HCT116 (cell line): ENCODE results near the gene ELOVL5. TPM values are rescaled to one million over a fixed set of nuclear protein-coding genes. Genes with fewer than 3 reads are reported as not detected.

Experiments
- ATAC-seq: fragments of 200-7000 bp; cut with Tn5 transposase; 2 replicates; pipeline ENCODE4 v1.9.1; 2020; ENCODE audit warnings: mild to moderate bottlenecking, moderate library complexity
- BruUV-seq: library from RNA; stranded (reverse); fragments of 400-500 nt; replicated peaks from 2 replicates; lab custom pipeline; 2021; lab: Mats Ljungman, UMichigan
- CTCF ChIA-PET: fragments of 300-600 bp; sonication (Branson Sonifier 250); formaldehyde crosslinking; loops from one replicate; lab custom pipeline; 2021; ENCODE audit warnings: antibody characterized with exemption; lab: Charles Lee
- POLR2A ChIA-PET: fragments of 300-600, 350-600 bp; sonication (Branson Sonifier 250); formaldehyde crosslinking; loops from one replicate; lab custom pipeline; 2021; ENCODE audit warnings: antibody characterized with exemption; lab: Charles Lee
- RAD21 ChIA-PET, 2 experiments: fragments of 300-600 bp; sonication (Branson Sonifier 250); formaldehyde crosslinking; loops; one replicate each; lab custom pipeline; 2023; ENCODE audit warnings: low total read pairs in 2 of 2; ENCODE audit not compliant: uncharacterized antibody in 2 of 2, unreplicated experiment in 2 of 2, low non-redundant PET in 1 of 2; lab: Charles Lee
- DNase-seq: peaks from one replicate; pipeline ENCODE4 v3.0.0-alpha.2; 2010; ENCODE audit warnings: low read depth, low spot score
- H2AFZ ChIP-seq: fragments of 200-600 bp; shearing (Covaris generic), sonication (generic); 2 replicates; pipeline ENCODE4 v1.6.1; 2017; ENCODE audit warnings: low read depth, mixed run types, mixed read lengths, antibody characterized with exemption, low read length; ENCODE audit not compliant: poor library complexity, severe bottlenecking
- H3K27ac ChIP-seq: 2 replicates; pipeline ENCODE4 v1.5.1; 2012; ENCODE audit warnings: low read depth, low read length
- H3K27me3 ChIP-seq: fragments of 200-600 bp; sonication (generic); 2 replicates; pipeline ENCODE4 v1.6.1; 2016; ENCODE audit warnings: mixed run types, low read length, mixed read lengths; ENCODE audit not compliant: insufficient read depth
- H3K36me3 ChIP-seq, 2 experiments: fragments of 200-500 bp in 1 of 2; fragments of 200-600 bp in 1 of 2; sonication (Bioruptor generic) in 1 of 2; sonication (generic) in 1 of 2; 2 replicates each; pipeline versions ENCODE4 v1.5.1 to v1.6.1; 2014 to 2016; ENCODE audit warnings: low read length in 2 of 2, inconsistent platforms in 1 of 2, mixed read lengths in 1 of 2, mixed run types in 1 of 2; ENCODE audit not compliant: insufficient read depth in 2 of 2, control insufficient read depth in 1 of 2
- H3K4me1 ChIP-seq, 2 experiments: fragments of 200-600 bp in 1 of 2; sonication (generic) in 1 of 2; 2 replicates each; pipeline versions ENCODE4 v1.5.1 to v1.6.1; 2012 to 2017; ENCODE audit warnings: low read length in 2 of 2, inconsistent platforms in 1 of 2, mild to moderate bottlenecking in 1 of 2, mixed read lengths in 1 of 2, mixed run types in 1 of 2, moderate library complexity in 1 of 2; ENCODE audit not compliant: insufficient read depth in 2 of 2, control insufficient read depth in 1 of 2
- H3K4me2 ChIP-seq: fragments of 200-600 bp; sonication (generic); 2 replicates; pipeline ENCODE4 v1.6.1; 2017; ENCODE audit warnings: mixed run types, low read length, mixed read lengths
- H3K4me3 ChIP-seq, 2 experiments: fragments of 200-600 bp in 1 of 2; sonication (generic) in 1 of 2; replicated peaks in 1 of 2; 2 replicates each; pipeline ENCODE4 v1.5.1; 2011 to 2016; ENCODE audit warnings: low read length in 2 of 2, control low read depth in 1 of 2, low read depth in 1 of 2, mild to moderate bottlenecking in 1 of 2, mixed read lengths in 1 of 2, mixed run types in 1 of 2
- H3K79me2 ChIP-seq: fragments of 200-600 bp; sonication (generic); 2 replicates; pipeline ENCODE4 v1.6.1; 2017; ENCODE audit warnings: mild to moderate bottlenecking, mixed run types, low read length, moderate library complexity, mixed read lengths; ENCODE audit not compliant: insufficient read depth
- H3K9ac ChIP-seq: fragments of 200-600 bp; sonication (generic); 2 replicates; pipeline ENCODE4 v1.6.1; 2016; ENCODE audit warnings: low read length, mixed read lengths
- H3K9me2 ChIP-seq: fragments of 200-600 bp; sonication (generic), shearing (Covaris generic); 2 replicates; pipeline ENCODE4 v1.6.1; 2017; ENCODE audit warnings: mixed run types, mild to moderate bottlenecking, moderate library complexity; ENCODE audit not compliant: insufficient read depth
- H3K9me3 ChIP-seq, 2 experiments: fragments of 200-500 bp in 1 of 2; fragments of 200-600 bp in 1 of 2; sonication (Bioruptor generic) in 1 of 2; sonication (generic) in 1 of 2; 2 replicates each; pipeline ENCODE4 v1.6.1; 2014 to 2017; ENCODE audit warnings: low read length in 2 of 2, mixed read lengths in 2 of 2, inconsistent platforms in 1 of 2, low read depth in 1 of 2, mild to moderate bottlenecking in 1 of 2, mixed run types in 1 of 2, moderate library complexity in 1 of 2; ENCODE audit not compliant: control insufficient read depth in 1 of 2, insufficient read depth in 1 of 2
- H4K20me1 ChIP-seq: fragments of 200-600 bp; sonication (generic), shearing (Covaris generic); 2 replicates; pipeline ENCODE4 v1.6.1; 2017; ENCODE audit warnings: mixed run types, mild to moderate bottlenecking, moderate library complexity; ENCODE audit not compliant: insufficient read depth
- ATF3 ChIP-seq: IDR thresholded peaks from 2 replicates; pipeline ENCODE4 v1.6.1; 2012
- CBX3 ChIP-seq: IDR thresholded peaks from 2 replicates; pipeline ENCODE4 v1.6.1; 2012; ENCODE audit warnings: low read depth
- CEBPB ChIP-seq: IDR thresholded peaks from 2 replicates; pipeline ENCODE4 v1.6.1; 2012; ENCODE audit warnings: low read depth
- EGR1 ChIP-seq: IDR thresholded peaks from 2 replicates; pipeline ENCODE4 v1.6.1; 2012; ENCODE audit warnings: low read depth
- EZH2 ChIP-seq: fragments of 200-600 bp; sonication (generic); IDR thresholded peaks from 2 replicates; pipeline ENCODE4 v1.6.1; 2017; ENCODE audit warnings: antibody characterized with exemption, mixed run types
- EZH2phosphoT487 ChIP-seq: fragments of 200-600 bp; IDR thresholded peaks from 2 replicates; pipeline ENCODE4 v1.6.1; 2018; ENCODE audit warnings: antibody characterized with exemption, borderline replicate concordance
- FOSL1 ChIP-seq: IDR thresholded peaks from 2 replicates; pipeline ENCODE4 v1.6.1; 2012; ENCODE audit warnings: low read depth
- JUND ChIP-seq: IDR thresholded peaks from 2 replicates; pipeline ENCODE4 v1.6.1; 2012
- POLR2A ChIP-seq: IDR thresholded peaks from 2 replicates; pipeline ENCODE4 v1.7.0; 2011; ENCODE audit warnings: borderline replicate concordance; ENCODE audit not compliant: insufficient read depth, insufficient read length; ENCODE audit errors: extremely low read depth
- POLR2AphosphoS5 ChIP-seq: IDR thresholded peaks from 2 replicates; pipeline ENCODE4 v1.6.1; 2011; ENCODE audit warnings: mild to moderate bottlenecking, low read depth, low read length, moderate library complexity
- RAD21 ChIP-seq: IDR thresholded peaks from 2 replicates; pipeline ENCODE4 v1.6.1; 2012; ENCODE audit warnings: low read depth, mild to moderate bottlenecking
- SIN3A ChIP-seq: IDR thresholded peaks from 2 replicates; pipeline ENCODE4 v1.6.1; 2012; ENCODE audit warnings: low read depth
- TCF7L2 ChIP-seq: IDR thresholded peaks from 2 replicates; pipeline ENCODE4 v1.7.0; 2011; ENCODE audit warnings: borderline replicate concordance, inconsistent platforms; ENCODE audit not compliant: insufficient read depth, insufficient read length; ENCODE audit errors: extremely low read depth
- YY1 ChIP-seq: IDR thresholded peaks from 2 replicates; pipeline ENCODE4 v1.6.1; 2011; ENCODE audit warnings: low read length, low read depth, moderate library complexity, mild to moderate bottlenecking; ENCODE audit not compliant: insufficient replicate concordance; ENCODE audit errors: extremely low read depth
- ZNF274 ChIP-seq: fragments of 200-500 bp; sonication (Bioruptor generic); IDR thresholded peaks from 2 replicates; pipeline ENCODE4 v1.6.1; 2014; ENCODE audit warnings: mild to moderate bottlenecking, low read depth, low read length, inconsistent platforms
- intact Hi-C: fragments of 100-400 bp; cut with micrococcal nuclease; formaldehyde crosslinking; loops from 2 replicates; pipeline ENCODE4 v1.10.0; 2022
- total RNA-seq: library from RNA; stranded (reverse); gene quantifications from one replicate; pipeline ENCODE4 v1.2.1, GENCODE V29; 2021; ENCODE audit not compliant: unreplicated experiment
- TF ChIP-seq, protein P1 (sequence below), 3 experiments: fragments of 200-600 bp in 1 of 3; sonication (generic) in 1 of 3; IDR thresholded peaks in 2 of 3; conservative IDR thresholded peaks in 1 of 3; 2 replicates each; pipeline ENCODE4 v1.5.1; 2012 to 2017; ENCODE audit warnings: low read depth in 2 of 3, low read length in 2 of 3, antibody characterized with exemption in 1 of 3, borderline replicate concordance in 1 of 3, control low read depth in 1 of 3, mild to moderate bottlenecking in 1 of 3, mixed read lengths in 1 of 3, mixed run types in 1 of 3, moderate library complexity in 1 of 3; ENCODE audit not compliant: insufficient read depth in 1 of 3
- TF ChIP-seq, protein P2 (sequence below): IDR thresholded peaks from 2 replicates; pipeline ENCODE4 v1.6.1; 2012
- TF ChIP-seq, protein P3 (sequence below): IDR thresholded peaks from 2 replicates; pipeline ENCODE4 v1.6.1; 2011; ENCODE audit warnings: mild to moderate bottlenecking, low read length, moderate library complexity; ENCODE audit not compliant: insufficient replicate concordance; ENCODE audit errors: extremely low read depth

Gene ELOVL5
- total RNA-seq, 1 experiment from 2014 or later, result 85.3 TPM

DNA sequence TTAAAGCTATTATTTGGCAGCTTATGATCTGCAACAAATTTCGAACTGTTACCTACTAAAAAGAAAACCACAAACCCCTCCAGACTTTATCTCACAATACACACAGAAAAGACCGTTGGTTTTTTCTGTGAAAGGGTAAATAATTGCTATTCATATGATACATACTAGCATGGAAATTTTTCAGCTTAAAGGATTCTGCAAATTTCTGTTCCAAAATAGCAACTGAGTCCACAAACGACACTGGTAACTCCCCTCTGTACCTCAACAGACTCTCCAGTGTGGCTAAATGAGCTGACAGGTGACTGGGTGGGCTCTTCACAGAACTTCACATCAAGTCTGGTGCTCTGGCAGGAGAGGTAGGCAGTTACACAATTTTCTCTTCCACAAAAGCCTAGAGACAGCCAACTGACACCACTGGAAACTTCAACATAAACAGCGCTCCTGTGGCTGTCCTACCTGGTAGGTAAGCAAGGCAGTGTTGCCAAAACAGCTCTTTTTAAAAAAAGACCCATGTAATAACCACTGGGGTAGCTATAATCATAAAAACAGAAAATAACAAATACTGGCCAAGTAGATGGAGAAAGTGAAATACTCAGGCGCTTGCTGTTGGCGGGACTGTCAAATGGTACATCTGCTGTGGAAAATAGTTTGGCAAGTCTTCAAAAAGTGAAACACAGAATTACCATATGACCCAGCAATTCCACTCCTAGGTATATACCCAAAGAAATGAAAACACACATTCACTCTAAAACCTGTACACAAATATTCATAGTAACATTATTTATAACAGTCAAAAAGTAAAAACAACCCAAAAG, 37.8 kb downstream of the ELOVL5 start:
- DNase-seq (no peak), ATAC-seq (no peak)
- H3K9me2 ChIP-seq, result no peaks in the 10 kb centered on the region
- ChIA-PET CTCF (no interaction called here), RAD21 (no interaction called here), POLR2A (no interaction called here)
- no peak overlapping the region for H2AFZ ChIP-seq
- peaks cover 5% of the 10 kb centered on the region; the same call in 1 of the 2 replicates for H4K20me1 ChIP-seq
- H3K9ac ChIP-seq, result no peak overlapping the region
- no peak for TF ChIP-seq POLR2A
- TF ChIP-seq SIN3A, result no peak
- TF ChIP-seq JUND, result no peak
- TF ChIP-seq CBX3, result no peak
- no peak for TF ChIP-seq EGR1
- TF ChIP-seq EZH2phosphoT487, result no peak
- TF ChIP-seq ZNF274, result no peak
- TF ChIP-seq FOSL1, result no peak
- TF ChIP-seq TCF7L2, result no peak
- no peak for TF ChIP-seq CEBPB
- TF ChIP-seq, protein P1, sequence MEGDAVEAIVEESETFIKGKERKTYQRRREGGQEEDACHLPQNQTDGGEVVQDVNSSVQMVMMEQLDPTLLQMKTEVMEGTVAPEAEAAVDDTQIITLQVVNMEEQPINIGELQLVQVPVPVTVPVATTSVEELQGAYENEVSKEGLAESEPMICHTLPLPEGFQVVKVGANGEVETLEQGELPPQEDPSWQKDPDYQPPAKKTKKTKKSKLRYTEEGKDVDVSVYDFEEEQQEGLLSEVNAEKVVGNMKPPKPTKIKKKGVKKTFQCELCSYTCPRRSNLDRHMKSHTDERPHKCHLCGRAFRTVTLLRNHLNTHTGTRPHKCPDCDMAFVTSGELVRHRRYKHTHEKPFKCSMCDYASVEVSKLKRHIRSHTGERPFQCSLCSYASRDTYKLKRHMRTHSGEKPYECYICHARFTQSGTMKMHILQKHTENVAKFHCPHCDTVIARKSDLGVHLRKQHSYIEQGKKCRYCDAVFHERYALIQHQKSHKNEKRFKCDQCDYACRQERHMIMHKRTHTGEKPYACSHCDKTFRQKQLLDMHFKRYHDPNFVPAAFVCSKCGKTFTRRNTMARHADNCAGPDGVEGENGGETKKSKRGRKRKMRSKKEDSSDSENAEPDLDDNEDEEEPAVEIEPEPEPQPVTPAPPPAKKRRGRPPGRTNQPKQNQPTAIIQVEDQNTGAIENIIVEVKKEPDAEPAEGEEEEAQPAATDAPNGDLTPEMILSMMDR (IDR thresholded peaks at IDR 0.05 in 2 of 3, conservative IDR thresholded peaks at IDR 0.05 in 1 of 3; ENCODE audit: borderline replicate concordance in 1 of 3, insufficient read depth in 1 of 3, low read depth in 2 of 3, low read length in 2 of 3), result no peak
- TF ChIP-seq, protein P2, sequence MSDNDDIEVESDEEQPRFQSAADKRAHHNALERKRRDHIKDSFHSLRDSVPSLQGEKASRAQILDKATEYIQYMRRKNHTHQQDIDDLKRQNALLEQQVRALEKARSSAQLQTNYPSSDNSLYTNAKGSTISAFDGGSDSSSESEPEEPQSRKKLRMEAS, result no peak
- TF ChIP-seq YY1, result no peak
- TF ChIP-seq RAD21, result no peak
- TF ChIP-seq, protein P3, sequence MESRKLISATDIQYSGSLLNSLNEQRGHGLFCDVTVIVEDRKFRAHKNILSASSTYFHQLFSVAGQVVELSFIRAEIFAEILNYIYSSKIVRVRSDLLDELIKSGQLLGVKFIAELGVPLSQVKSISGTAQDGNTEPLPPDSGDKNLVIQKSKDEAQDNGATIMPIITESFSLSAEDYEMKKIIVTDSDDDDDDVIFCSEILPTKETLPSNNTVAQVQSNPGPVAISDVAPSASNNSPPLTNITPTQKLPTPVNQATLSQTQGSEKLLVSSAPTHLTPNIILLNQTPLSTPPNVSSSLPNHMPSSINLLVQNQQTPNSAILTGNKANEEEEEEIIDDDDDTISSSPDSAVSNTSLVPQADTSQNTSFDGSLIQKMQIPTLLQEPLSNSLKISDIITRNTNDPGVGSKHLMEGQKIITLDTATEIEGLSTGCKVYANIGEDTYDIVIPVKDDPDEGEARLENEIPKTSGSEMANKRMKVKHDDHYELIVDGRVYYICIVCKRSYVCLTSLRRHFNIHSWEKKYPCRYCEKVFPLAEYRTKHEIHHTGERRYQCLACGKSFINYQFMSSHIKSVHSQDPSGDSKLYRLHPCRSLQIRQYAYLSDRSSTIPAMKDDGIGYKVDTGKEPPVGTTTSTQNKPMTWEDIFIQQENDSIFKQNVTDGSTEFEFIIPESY, result no peak
- TF ChIP-seq EZH2, result no peak
- no peak for TF ChIP-seq POLR2AphosphoS5
- TF ChIP-seq ATF3, result no peak
- no peak overlapping the region for H3K4me3 ChIP-seq
- intact Hi-C loops, result no loop called here
- peaks cover 94% of the 10 kb centered on the region for H3K79me2 ChIP-seq
- no peaks in the 10 kb centered on the region for H3K9me3 ChIP-seq
- no TSS peak for BruUV-seq
- H3K36me3 ChIP-seq, result no peaks in the 10 kb centered on the region
- no peak overlapping the region for H3K4me2 ChIP-seq
- H3K27me3 ChIP-seq, result no peaks in the 10 kb centered on the region
- peaks cover 0 to 16% of the 10 kb centered on the region in 2 experiments; a peak in 2 of 4 replicates for H3K4me1 ChIP-seq
- H3K27ac ChIP-seq, result no peak overlapping the region
